H1 (cell line): ENCODE results near the gene PTPRT. TPM values are rescaled to one million over a fixed set of nuclear protein-coding genes. Genes with fewer than 3 reads are reported as not detected.

Experiments
- CTCF ChIA-PET: fragments of 300-600 bp; sonication (Branson Sonifier 250); formaldehyde crosslinking; loops from one replicate; lab custom pipeline; 2021; ENCODE audit not compliant: partially characterized antibody; lab: Charles Lee
- POLR2A ChIA-PET: fragments of 300-600 bp; sonication (Branson Sonifier 250); formaldehyde crosslinking; loops from one replicate; lab custom pipeline; 2021; ENCODE audit warnings: inconsistent platforms; ENCODE audit not compliant: partially characterized antibody; lab: Charles Lee
- DNase-seq, 2 experiments: peaks; one replicate each; pipeline versions ENCODE4 v3.0.0 to v3.0.0-alpha.2; 2010 to 2022; ENCODE audit warnings: low spot score in 2 of 2, low read depth in 1 of 2, mixed read lengths in 1 of 2
- FAIRE-seq: peaks from 2 replicates; lab custom pipeline; 2011; peaks lifted over from hg19 to GRCh38; lab: Jason Lieb, UNC
- H2AFZ ChIP-seq: 2 replicates; pipeline ENCODE4 v1.8.1; 2012; ENCODE audit warnings: low read length, inconsistent platforms
- H2AK5ac ChIP-seq: 2 replicates; pipeline ENCODE4 v1.6.1; 2013; ENCODE audit warnings: low read depth, low read length
- H2BK120ac ChIP-seq: replicated peaks from 2 replicates; pipeline ENCODE3; 2013; ENCODE audit warnings: low read depth, low read length, inconsistent platforms
- H2BK12ac ChIP-seq: 2 replicates; pipeline ENCODE4 v1.6.1; 2013; ENCODE audit warnings: low read depth, low read length
- H2BK15ac ChIP-seq: 2 replicates; pipeline ENCODE4 v1.6.1; 2013; ENCODE audit warnings: low read length
- H2BK20ac ChIP-seq: 2 replicates; pipeline ENCODE4 v1.6.1; 2013; ENCODE audit warnings: low read length
- H2BK5ac ChIP-seq: 2 replicates; pipeline ENCODE4 v1.6.1; 2013; ENCODE audit warnings: low read depth, low read length
- H3K14ac ChIP-seq: 2 replicates; pipeline ENCODE4 v1.6.1; 2013; ENCODE audit warnings: inconsistent platforms; ENCODE audit not compliant: insufficient read length
- H3K18ac ChIP-seq: 2 replicates; pipeline ENCODE4 v1.6.1; 2013; ENCODE audit warnings: low read length; ENCODE audit errors: extremely low read depth
- H3K23ac ChIP-seq: 2 replicates; pipeline ENCODE4 v1.6.1; 2013; ENCODE audit warnings: inconsistent platforms; ENCODE audit not compliant: insufficient read length
- H3K23me2 ChIP-seq: 2 replicates; pipeline ENCODE4 v1.6.1; 2013; ENCODE audit warnings: low read depth, low read length
- H3K27ac ChIP-seq: 2 replicates; pipeline ENCODE4 v1.6.1; 2011; ENCODE audit warnings: low read depth, low read length, inconsistent platforms
- H3K27me3 ChIP-seq, 4 experiments: replicated peaks in 1 of 4; 1 replicate in 1 of 4; 2 replicates in 3 of 4; pipeline versions ENCODE4 v1.6.1 to v1.8.1; 2011 to 2013; ENCODE audit warnings: low read length in 3 of 4, mild to moderate bottlenecking in 3 of 4, inconsistent platforms in 2 of 4, mixed read lengths in 2 of 4, moderate library complexity in 1 of 4; ENCODE audit not compliant: control insufficient read depth in 3 of 4, insufficient read depth in 3 of 4; ENCODE audit errors: extremely low read depth in 1 of 4
- H3K36me3 ChIP-seq, 4 experiments: 2 replicates each; pipeline versions ENCODE4 v1.6.1 to v1.8.1; 2011 to 2013; ENCODE audit warnings: mild to moderate bottlenecking in 4 of 4, low read length in 3 of 4, moderate library complexity in 2 of 4, control low read depth in 1 of 4, inconsistent platforms in 1 of 4; ENCODE audit not compliant: insufficient read depth in 4 of 4, control insufficient read depth in 2 of 4
- H3K4ac ChIP-seq: replicated peaks from 2 replicates; pipeline ENCODE3; 2013; ENCODE audit warnings: low read length, low read depth, mixed read lengths, inconsistent platforms; ENCODE audit not compliant: insufficient read length
- H3K4me1 ChIP-seq, 4 experiments: replicated peaks in 1 of 4; 1 replicate in 1 of 4; 2 replicates in 3 of 4; pipeline versions ENCODE4 v1.6.1 to v1.8.1; 2011 to 2013; ENCODE audit warnings: low read length in 3 of 4, inconsistent platforms in 2 of 4, mixed read lengths in 1 of 4; ENCODE audit not compliant: insufficient read depth in 4 of 4, control insufficient read depth in 3 of 4
- H3K4me2 ChIP-seq, 2 experiments: 2 replicates each; pipeline versions ENCODE4 v1.6.1 to v1.8.1; 2011 to 2013; ENCODE audit warnings: low read depth in 2 of 2, low read length in 2 of 2, control low read depth in 1 of 2, inconsistent platforms in 1 of 2, mild to moderate bottlenecking in 1 of 2; ENCODE audit not compliant: insufficient read depth in 1 of 2
- H3K4me3 ChIP-seq, 4 experiments: fragments of 200-600, 300-600 bp in 1 of 4; sonication (generic), shearing (Covaris generic), sonication (Bioruptor Twin) in 1 of 4; 2 replicates each; pipeline versions ENCODE4 v1.5.1 to v1.8.1; 2011 to 2016; ENCODE audit warnings: low read length in 4 of 4, low read depth in 3 of 4, control low read depth in 2 of 4, inconsistent platforms in 2 of 4, mild to moderate bottlenecking in 2 of 4, mixed read lengths in 1 of 4, moderate library complexity in 1 of 4; ENCODE audit not compliant: insufficient read depth in 2 of 4; ENCODE audit errors: extremely low read depth in 1 of 4
- H3K56ac ChIP-seq: replicated peaks from 2 replicates; pipeline ENCODE3; 2013; ENCODE audit warnings: low read depth, mild to moderate bottlenecking, mixed read lengths, low read length, inconsistent platforms; ENCODE audit not compliant: insufficient read length
- H3K79me1 ChIP-seq: 2 replicates; pipeline ENCODE4 v1.6.1; 2013; ENCODE audit warnings: low read depth, low read length, control low read depth
- H3K79me2 ChIP-seq, 2 experiments: 2 replicates each; pipeline versions ENCODE4 v1.6.1 to v1.8.1; 2012 to 2013; ENCODE audit warnings: low read length in 2 of 2, mild to moderate bottlenecking in 2 of 2, inconsistent platforms in 1 of 2; ENCODE audit not compliant: insufficient read depth in 2 of 2, control insufficient read depth in 1 of 2
- H3K9ac ChIP-seq, 4 experiments: replicated peaks in 1 of 4; 1 replicate in 1 of 4; 2 replicates in 3 of 4; pipeline versions ENCODE4 v1.6.1 to v1.8.1; 2011 to 2013; ENCODE audit warnings: low read depth in 3 of 4, low read length in 3 of 4, control low read depth in 2 of 4, mild to moderate bottlenecking in 2 of 4, moderate library complexity in 2 of 4, inconsistent platforms in 1 of 4; ENCODE audit errors: extremely low read depth in 1 of 4
- H3K9me3 ChIP-seq, 2 experiments: 2 replicates each; pipeline versions ENCODE4 v1.6.1 to v1.8.1; 2012 to 2013; ENCODE audit warnings: mild to moderate bottlenecking in 2 of 2, moderate library complexity in 2 of 2, control low read depth in 1 of 2, inconsistent platforms in 1 of 2, low read depth in 1 of 2, low read length in 1 of 2, mixed read lengths in 1 of 2; ENCODE audit not compliant: insufficient read depth in 2 of 2
- H4K20me1 ChIP-seq, 2 experiments: replicated peaks in 1 of 2; 2 replicates each; pipeline versions ENCODE3 to v1.8.1; 2011 to 2013; ENCODE audit warnings: inconsistent platforms in 2 of 2, low read length in 2 of 2, mild to moderate bottlenecking in 1 of 2; ENCODE audit not compliant: insufficient read depth in 2 of 2, control insufficient read depth in 1 of 2
- H4K5ac ChIP-seq: 2 replicates; pipeline ENCODE4 v1.6.1; 2013; ENCODE audit warnings: low read length, low read depth, mixed read lengths, inconsistent platforms; ENCODE audit not compliant: insufficient read length
- H4K8ac ChIP-seq: 2 replicates; pipeline ENCODE4 v1.8.0; 2013; ENCODE audit warnings: mild to moderate bottlenecking, moderate library complexity, low read length, inconsistent platforms; ENCODE audit not compliant: insufficient read depth; ENCODE audit errors: extremely low read depth
- H4K91ac ChIP-seq: replicated peaks from 2 replicates; pipeline ENCODE3; 2013; ENCODE audit warnings: low read length, mixed read lengths, inconsistent platforms; ENCODE audit not compliant: insufficient read length
- CBX8 ChIP-seq: fragments of 300-800, 300-1000 bp; sonication (generic); IDR thresholded peaks from 2 replicates; pipeline ENCODE4 v1.7.1; 2016; ENCODE audit warnings: low read depth, low read length, borderline replicate concordance
- EGR1 ChIP-seq: IDR thresholded peaks from 2 replicates; pipeline ENCODE4 v1.6.1; 2011; ENCODE audit warnings: low read depth, low read length, borderline replicate concordance
- FOSL1 ChIP-seq: IDR thresholded peaks from 2 replicates; pipeline ENCODE4 v1.6.1; 2011; ENCODE audit warnings: mild to moderate bottlenecking, low read depth, low read length, moderate library complexity; ENCODE audit not compliant: insufficient read depth
- HDAC2 ChIP-seq, 2 experiments: fragments of 300-600 bp in 1 of 2; sonication (generic) in 1 of 2; IDR thresholded peaks; 2 replicates each; pipeline ENCODE4 v1.6.1; 2011 to 2012; ENCODE audit warnings: low read depth in 2 of 2, low read length in 2 of 2, mild to moderate bottlenecking in 2 of 2, moderate library complexity in 2 of 2, borderline replicate concordance in 1 of 2, inconsistent platforms in 1 of 2
- HDAC6 ChIP-seq: IDR thresholded peaks from one replicate; pipeline ENCODE4 v1.7.1; 2012; ENCODE audit warnings: low read depth, mild to moderate bottlenecking, inconsistent platforms, low read length, moderate library complexity
- NANOG ChIP-seq: IDR thresholded peaks from 2 replicates; pipeline ENCODE4 v1.6.1; 2011; ENCODE audit warnings: low read length, low read depth, mild to moderate bottlenecking, inconsistent platforms; ENCODE audit not compliant: insufficient read depth, poor library complexity, severe bottlenecking
- RXRA ChIP-seq: IDR thresholded peaks from 2 replicates; pipeline ENCODE4 v1.6.1; 2011; ENCODE audit warnings: low read depth, mild to moderate bottlenecking, low read length, moderate library complexity; ENCODE audit not compliant: insufficient read depth
- SIRT6 ChIP-seq: IDR thresholded peaks from one replicate; pipeline ENCODE4 v1.7.1; 2012; ENCODE audit warnings: low read length, inconsistent platforms
- SRF ChIP-seq: IDR thresholded peaks from 2 replicates; pipeline ENCODE4 v1.6.1; 2011; ENCODE audit warnings: mild to moderate bottlenecking, low read depth, low read length, moderate library complexity
- TCF12 ChIP-seq: IDR thresholded peaks from 2 replicates; pipeline ENCODE4 v1.6.1; 2011; ENCODE audit warnings: low read depth, mild to moderate bottlenecking, low read length
- TEAD4 ChIP-seq: IDR thresholded peaks from 2 replicates; pipeline ENCODE4 v1.6.1; 2012; ENCODE audit warnings: low read depth, low read length, inconsistent platforms, mixed read lengths
- ZNF274 ChIP-seq: IDR thresholded peaks from 2 replicates; pipeline ENCODE4 v1.7.0; 2012; ENCODE audit warnings: low read length, borderline replicate concordance; ENCODE audit errors: extremely low read depth
- WGBS, 2 experiments: shearing (Covaris generic) in 1 of 2; methylation state at CpG; one replicate each; pipeline versions ENCODE4 v1.1.6 to v1.1.7; 2013 to 2015; ENCODE audit warnings: low lambda C conversion rate in 2 of 2, mixed read lengths in 2 of 2, inconsistent platforms in 1 of 2, low coverage in 1 of 2, missing lambda C conversion rate in 1 of 2; ENCODE audit not compliant: insufficient replicate concordance in 2 of 2, insufficient coverage in 1 of 2, insufficient read length in 1 of 2; ENCODE audit errors: extremely low coverage in 1 of 2, missing lambda C conversion rate in 1 of 2; 5-methylcytosine and 5-hydroxymethylcytosine counted together
- polyA plus RNA-seq, 7 experiments: library from polyadenylated mRNA; depleted of rRNA in 3 of 7; stranded (reverse) in 5 of 7; unstranded in 2 of 7; fragments of >200 nt in 5 of 7; fragments of 200-250 nt in 2 of 7; gene quantifications; 1 replicate in 5 of 7; 2 replicates in 1 of 7; 4 replicates in 1 of 7; pipeline versions ENCODE4 v1.2.1 to v1.2.3, GENCODE V29; 2011 to 2013; ENCODE audit warnings: missing spikeins in 2 of 7, mixed read lengths in 2 of 7
- total RNA-seq: library from RNA; stranded (reverse); fragmentation: NEBNext Ultra II Directional; extraction: Animal tissue kit (Norgen Biotek cat#: 25700); gene quantifications from 2 replicates; pipeline ENCODE4 v1.2.1, GENCODE V29; 2021

PTPRT gene
- total and polyA plus RNA-seq, 2 of the 8 experiments (the other 6 are each of a cell fraction or from before 2014, with no cell fraction given) = 0.33 to 1.8 TPM

DNA sequence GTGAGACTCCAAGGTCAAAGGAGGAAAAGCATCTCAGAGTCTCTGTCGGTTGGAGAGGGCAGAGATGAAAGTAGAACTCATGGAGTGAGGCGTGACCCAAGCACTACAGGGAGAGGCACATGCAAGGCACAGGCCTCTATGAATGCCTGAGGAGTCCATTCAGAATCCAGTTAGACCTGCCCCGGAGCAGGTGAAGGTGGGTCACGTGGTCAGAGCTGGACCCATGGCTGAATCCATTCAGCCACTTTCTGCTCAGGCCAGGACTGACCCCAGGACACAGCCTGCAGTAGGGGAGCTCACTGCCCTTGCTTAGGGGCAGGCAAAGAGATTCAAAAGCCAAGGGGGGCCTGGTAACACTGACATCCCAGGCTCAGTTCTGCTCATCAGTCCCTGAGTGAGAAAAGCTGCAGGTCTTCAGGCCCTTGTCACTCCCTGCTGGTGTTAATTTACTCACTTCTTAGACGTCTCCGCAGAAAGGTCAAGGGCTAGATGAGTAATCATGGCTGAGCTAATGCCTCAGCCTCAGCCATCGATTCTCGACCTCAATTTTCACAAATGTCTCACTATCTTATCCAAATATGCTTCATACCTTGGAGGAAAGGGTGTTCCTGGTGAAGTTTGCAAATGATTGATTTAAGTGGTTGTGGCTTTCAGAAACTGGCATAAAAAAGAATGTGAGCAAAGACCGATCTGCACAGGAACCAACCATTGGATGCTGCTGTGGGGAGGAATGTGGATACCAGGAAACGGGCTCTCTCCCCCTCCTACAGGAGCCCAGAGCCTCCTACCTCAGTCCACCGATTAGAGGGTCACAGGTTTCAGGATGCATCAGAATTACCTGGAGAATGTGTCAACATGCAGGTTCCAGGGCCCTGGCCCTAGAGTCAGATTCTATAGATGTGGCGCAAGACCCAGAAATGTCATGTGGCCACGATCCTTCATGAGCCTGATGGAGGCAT lies 584.4 kb downstream of the PTPRT start:
- H3K4me3 ChIP-seq = no peak overlapping the region
- no peak overlapping the region for H2BK5ac ChIP-seq
- no peak overlapping the region for H3K9ac ChIP-seq
- no peak overlapping the region for H2BK15ac ChIP-seq
- no peak overlapping the region for H2BK20ac ChIP-seq
- no peak overlapping the region for H4K5ac ChIP-seq
- no peak for FAIRE-seq
- H3K4ac ChIP-seq = no peak overlapping the region
- no peak overlapping the region for H4K91ac ChIP-seq
- DNase-seq = no peak
- no peak overlapping the region for H3K18ac ChIP-seq
- H3K27me3 ChIP-seq = no peaks in the 10 kb centered on the region
- POLR2A ChIA-PET = no interaction called here
- no peaks in the 10 kb centered on the region for H3K36me3 ChIP-seq
- no peak overlapping the region for H3K14ac ChIP-seq
- H3K4me1 ChIP-seq = no peaks in the 10 kb centered on the region
- no peak overlapping the region for H3K56ac ChIP-seq
- 0 out of 2 replicates have a peak overlapping the region, but pooled peaks have one; percentile 15 for H4K8ac ChIP-seq
- no peak overlapping the region for H2AFZ ChIP-seq
- H3K23me2 ChIP-seq = no peaks in the 10 kb centered on the region
- H3K79me2 ChIP-seq = no peaks in the 10 kb centered on the region
- no peak overlapping the region for H3K4me2 ChIP-seq
- no peaks in the 10 kb centered on the region for H3K79me1 ChIP-seq
- CTCF ChIA-PET = no interaction called here
- no peak overlapping the region for H3K23ac ChIP-seq
- no peak overlapping the region for H2BK120ac ChIP-seq
- no peak overlapping the region for H2AK5ac ChIP-seq
- no peaks in the 10 kb centered on the region for H4K20me1 ChIP-seq
- H2BK12ac ChIP-seq = no peak overlapping the region
- no peak overlapping the region for H3K27ac ChIP-seq
- H3K9me3 ChIP-seq = no peaks in the 10 kb centered on the region
- WGBS, 2 experiments = 90% methylated on average over 13 of the region's 13 CpGs; no CpG with 5 or more reads in 1 of the 2 experiments
- TF ChIP-seq NANOG (no peak), TCF12 (no peak), TEAD4 (no peak), FOSL1 (no peak), HDAC6 (no peak), RXRA (no peak), SIRT6 (no peak), SRF (no peak), CBX8 (no peak), ZNF274 (no peak), EGR1 (no peak), HDAC2 (IDR thresholded peaks at IDR 0.05; ENCODE audit: borderline replicate concordance in 1 of 2, low read depth in 2 of 2, low read length in 2 of 2) (no peak)
